Mucosa of descending colon (tissue), 3 donors: ENCODE measurements around the gene TTBK2. TPM values are rescaled to one million over a fixed set of nuclear protein-coding genes. Genes with fewer than 3 reads are reported as not detected.
"Not testable (repeated sequence)": the region's sequence is repeated elsewhere in the genome, so short reads cannot be mapped to it uniquely, and the experiment has no call there.

Source experiments
- ATAC-seq: fragments of 200-7000 bp; cut with Tn5 transposase; one replicate; pipeline ENCODE4 v1.9.1; 2020; ENCODE audit warnings: mild to moderate bottlenecking, moderate library complexity
- DNase-seq, 3 donors: peaks; one replicate each; pipeline ENCODE4 v3.0.0-alpha.2; 2020
- H3K36me3 ChIP-seq: fragments of 200-600 bp; one replicate; pipeline ENCODE4 v1.8.0; 2021; ENCODE audit warnings: low read depth, mild to moderate bottlenecking
- H3K4me1 ChIP-seq: fragments of 200-600 bp; one replicate; pipeline ENCODE4 v1.8.0; 2021; ENCODE audit warnings: low read depth, mild to moderate bottlenecking
- H3K4me3 ChIP-seq: fragments of 200-600 bp; one replicate; pipeline ENCODE4 v1.8.0; 2021; ENCODE audit warnings: mild to moderate bottlenecking
- H3K9me3 ChIP-seq: fragments of 200-600 bp; one replicate; pipeline ENCODE4 v1.8.0; 2021; ENCODE audit warnings: mild to moderate bottlenecking
- CTCF ChIP-seq: fragments of 200-600 bp; IDR thresholded peaks from one replicate; pipeline ENCODE4 v1.8.0; 2022; ENCODE audit warnings: antibody characterized with exemption, mild to moderate bottlenecking
- intact Hi-C, 2 donors: fragments of 100-400 bp; cut with DNase I in 1 of 2; cut with micrococcal nuclease in 1 of 2; formaldehyde crosslinking; loops; one replicate each; pipeline versions ENCODE4 v1.11.0 to v1.11.1; 2022; cut with DNase I, micrococcal nuclease
- total RNA-seq, 3 donors: library from RNA; stranded (reverse); fragmentation: NEBNext Ultra II Directional in 2 of 3; extraction: Animal tissue kit (Norgen Biotek cat#: 25700) in 2 of 3; gene quantifications; one replicate each; pipeline versions ENCODE4 v1.2.1 to v1.2.4, GENCODE V29; 2021 to 2023
- donor health status: DM: no; HTN: no; CAD: no; lungs with moderate emphysema.
- donor health status: DM: no; HTN: no; CAD: no.
- donor health status: DM: no; HTN: yes; CAD: no.

Gene TTBK2
- total RNA-seq, 3 donors from 2014 or later = 9.7 to 27.6 (median 11.4) TPM

- no peak for ATAC-seq
- Histone ChIP-seq H3K4me1 (no peaks in the 10 kb centered on the region), H3K36me3 (no peaks in the 10 kb centered on the region), H3K4me3 (no peak overlapping the region), H3K9me3 (no peaks in the 10 kb centered on the region)
- no peak for TF ChIP-seq CTCF
- intact Hi-C loops = no loop called here
- DNase-seq = no peak
These were observed 29.0 kb downstream of the TTBK2 start for GRCh38 chr15:42891569-42891968.

- Histone ChIP-seq H3K36me3 (no peaks in the 10 kb centered on the region), H3K4me1 (no peaks in the 10 kb centered on the region), H3K4me3 (no peak overlapping the region), H3K9me3 (no peaks in the 10 kb centered on the region)
- no peak for TF ChIP-seq CTCF
- intact Hi-C loops = no loop called here
- no peak for ATAC-seq
- DNase-seq = no peak
These were observed 30.2 kb downstream of the TTBK2 start for GRCh38 chr15:42890161-42890913.

GRCh38 chr15:42887384-42887783, 33.2 kb downstream of the TTBK2 start:
- ATAC-seq, H3K4me1 ChIP-seq, H3K36me3 ChIP-seq, DNase-seq, H3K9me3 ChIP-seq, H3K4me3 ChIP-seq, intact Hi-C loops: not testable (repeated sequence)

GRCh38 chr15:42880121-42880520, 40.5 kb downstream of the TTBK2 start:
- Histone ChIP-seq H3K36me3 (no peaks in the 10 kb centered on the region), H3K4me3 (no peak overlapping the region), H3K9me3 (peaks cover 7% of the 10 kb centered on the region), H3K4me1 (no peaks in the 10 kb centered on the region)
- no peak for TF ChIP-seq CTCF
- intact Hi-C loops = no loop called here
- DNase-seq (no peak), ATAC-seq (no peak)

- Histone ChIP-seq H3K36me3 (no peaks in the 10 kb centered on the region), H3K4me1 (no peaks in the 10 kb centered on the region), H3K4me3 (no peak overlapping the region), H3K9me3 (peaks cover 7% of the 10 kb centered on the region)
- intact Hi-C loops = no loop called here
- ATAC-seq (no peak), DNase-seq (no peak)
- TF ChIP-seq CTCF = no peak
These were observed 41.1 kb downstream of the TTBK2 start for GRCh38 chr15:42879443-42879842.

GRCh38 chr15:42876224-42876623, 44.4 kb downstream of the TTBK2 start:
- no peaks in the 10 kb centered on the region for H3K4me1 ChIP-seq
- no peaks in the 10 kb centered on the region for H3K36me3 ChIP-seq
- TF ChIP-seq CTCF = no peak
- ATAC-seq (no peak), DNase-seq (no peak)
- intact Hi-C loops = no loop called here
- H3K4me3 ChIP-seq = no peak overlapping the region
- no peaks in the 10 kb centered on the region for H3K9me3 ChIP-seq
